RWPE2 (cell line): Measurements from ENCODE around the gene AKAP7.

ENCODE experiments used
- ATAC-seq: fragments of 200-7000 bp; cut with Tn5 transposase; 3 replicates; pipeline ENCODE4 v1.9.1; 2021; ENCODE audit warnings: low read depth
- DNase-seq: peaks from one replicate; pipeline ENCODE4 v3.0.0-alpha.2; 2020; ENCODE audit warnings: low spot score
- H3K27ac ChIP-seq: fragments of 450-650 bp; 2 replicates; pipeline ENCODE4 v1.5.1; 2017; ENCODE audit warnings: mild to moderate bottlenecking; ENCODE audit not compliant: poor library complexity, severe bottlenecking
- H3K27me3 ChIP-seq: fragments of 250-450 bp; sonication (Bioruptor Pico); 2 replicates; pipeline ENCODE4 v1.5.1; 2021; ENCODE audit warnings: mild to moderate bottlenecking, moderate library complexity; ENCODE audit not compliant: insufficient read depth, poor library complexity, severe bottlenecking
- H3K36me3 ChIP-seq: fragments of 250-450 bp; sonication (Bioruptor Pico); 2 replicates; pipeline ENCODE4 v1.5.1; 2020; ENCODE audit warnings: low read depth, mild to moderate bottlenecking, moderate library complexity
- H3K4me1 ChIP-seq: fragments of 250-450 bp; sonication (Bioruptor Pico); 2 replicates; pipeline ENCODE4 v1.5.1; 2021; ENCODE audit warnings: mild to moderate bottlenecking, moderate library complexity; ENCODE audit not compliant: insufficient read depth, poor library complexity, severe bottlenecking
- H3K4me3 ChIP-seq: fragments of 250-450 bp; sonication (Bioruptor Pico); 2 replicates; pipeline ENCODE4 v1.5.1; 2021; ENCODE audit warnings: mild to moderate bottlenecking, moderate library complexity; ENCODE audit not compliant: severe bottlenecking
- H3K9me3 ChIP-seq: fragments of 250-450 bp; sonication (Bioruptor Pico); 2 replicates; pipeline ENCODE4 v1.5.1; 2021; ENCODE audit warnings: mild to moderate bottlenecking, moderate library complexity; ENCODE audit not compliant: severe bottlenecking
- CTCF ChIP-seq: fragments of 450-650 bp; IDR thresholded peaks from one replicate; pipeline ENCODE4 v1.5.1; 2017; ENCODE audit warnings: mild to moderate bottlenecking, moderate library complexity; ENCODE audit not compliant: poor library complexity, severe bottlenecking

AKAP7 gene

GRCh38 chr6:131130554-131130940, 4.7 kb upstream of the AKAP7 start:
- no peaks in the 10 kb centered on the region for H3K9me3 ChIP-seq
- H3K36me3 ChIP-seq = no peaks in the 10 kb centered on the region
- H3K27ac ChIP-seq = no peak overlapping the region
- peaks cover 4% of the 10 kb centered on the region for H3K4me1 ChIP-seq
- DNase-seq = no peak
- no peak for ATAC-seq
- H3K4me3 ChIP-seq = no peak overlapping the region
- H3K27me3 ChIP-seq = no peaks in the 10 kb centered on the region
- TF ChIP-seq CTCF = no peak

- Histone ChIP-seq H3K9me3 (no peaks in the 10 kb centered on the region), H3K36me3 (no peaks in the 10 kb centered on the region), H3K4me3 (no peak overlapping the region), H3K27me3 (no peaks in the 10 kb centered on the region), H3K27ac (no peak overlapping the region), H3K4me1 (peaks cover 7% of the 10 kb centered on the region)
- no peak for TF ChIP-seq CTCF
- no peak for DNase-seq
- no peak for ATAC-seq
Observed at GRCh38 chr6:131132360-131132759, 2.9 kb upstream of the AKAP7 start.

GRCh38 chr6:131134220-131134979, 867 bp upstream of the AKAP7 start:
- TF ChIP-seq CTCF = no peak
- H3K4me3 ChIP-seq = peak overlapping the region; percentile 75
- no peaks in the 10 kb centered on the region for H3K36me3 ChIP-seq
- H3K27me3 ChIP-seq = no peaks in the 10 kb centered on the region
- H3K27ac ChIP-seq = peak overlapping the region; percentile 39
- no peak for ATAC-seq
- no peak for DNase-seq
- H3K9me3 ChIP-seq = no peaks in the 10 kb centered on the region
- H3K4me1 ChIP-seq = peaks cover 7% of the 10 kb centered on the region

- no peaks in the 10 kb centered on the region for H3K9me3 ChIP-seq
- H3K27ac ChIP-seq = peak overlapping the region; percentile 39
- TF ChIP-seq CTCF = no peak
- peak overlapping the region; percentile 75 for H3K4me3 ChIP-seq
- DNase-seq = no peak
- H3K36me3 ChIP-seq = no peaks in the 10 kb centered on the region
- no peak for ATAC-seq
- H3K27me3 ChIP-seq = no peaks in the 10 kb centered on the region
- peaks cover 3% of the 10 kb centered on the region for H3K4me1 ChIP-seq
Observed at GRCh38 chr6:131134980-131135243, 355 bp upstream of the AKAP7 start.

- TF ChIP-seq CTCF = no peak
- DNase-seq = no peak
- ATAC-seq = peak; percentile 32; the same call in 2 of the 3 replicates
Observed at GRCh38 chr6:131136021-131136786, 937 bp downstream of the AKAP7 start.

More at GRCh38 chr6:131136021-131136786, 937 bp downstream of the AKAP7 start:
- H3K4me1 ChIP-seq = peaks cover 3% of the 10 kb centered on the region
- H3K27ac ChIP-seq = peak overlapping the region; percentile 39
- no peaks in the 10 kb centered on the region for H3K27me3 ChIP-seq
- no peaks in the 10 kb centered on the region for H3K9me3 ChIP-seq
- H3K36me3 ChIP-seq = no peaks in the 10 kb centered on the region
- H3K4me3 ChIP-seq = peak overlapping the region; percentile 75
